Left ventricle myocardium inferior (tissue), 1 donor: Measurements from ENCODE around the gene NDST3. TPM values are rescaled to one million over a fixed set of nuclear protein-coding genes. Genes with fewer than 3 reads are reported as not detected.

ENCODE experiments used
- DNase-seq: peaks from one replicate; pipeline ENCODE4 v3.0.0-alpha.2; 2020
- H3K27ac ChIP-seq: fragments of 200-600 bp; replicated peaks from 2 replicates; pipeline ENCODE4 v1.8.0; 2021
- H3K27me3 ChIP-seq: fragments of 200-600 bp; 2 replicates; pipeline ENCODE4 v1.8.0; 2021; ENCODE audit warnings: low read depth
- H3K36me3 ChIP-seq: fragments of 200-600 bp; 2 replicates; pipeline ENCODE4 v1.8.0; 2021
- H3K4me1 ChIP-seq: fragments of 200-600 bp; 2 replicates; pipeline ENCODE4 v1.8.0; 2021
- H3K4me3 ChIP-seq: fragments of 200-600 bp; 2 replicates; pipeline ENCODE4 v1.8.0; 2021; ENCODE audit warnings: mild to moderate bottlenecking, moderate library complexity
- H3K9me3 ChIP-seq: fragments of 200-600 bp; replicated peaks from 2 replicates; pipeline ENCODE4 v1.8.0; 2021
- CTCF ChIP-seq: fragments of 200-600 bp; IDR thresholded peaks from 2 replicates; pipeline ENCODE4 v1.8.0; 2021; ENCODE audit warnings: antibody characterized with exemption, mild to moderate bottlenecking, borderline replicate concordance
- intact Hi-C: fragments of 100-400 bp; cut with micrococcal nuclease; formaldehyde crosslinking; loops from one replicate; pipeline ENCODE4 v1.11.0; 2022
- total RNA-seq: library from RNA; stranded (reverse); fragmentation: NEBNext Ultra II Directional; extraction: Animal tissue kit (Norgen Biotek cat#: 25700); gene quantifications from one replicate; pipeline ENCODE4 v1.2.1, GENCODE V29; 2021
- donor health status: DM: no; HTN: yes; CAD: no; lungs with severe emphysema.

NDST3 gene
- total RNA-seq, 1 donor from 2014 or later, result not detected

- no peaks in the 10 kb centered on the region for H3K36me3 ChIP-seq
- no peaks in the 10 kb centered on the region for H3K4me1 ChIP-seq
- H3K27me3 ChIP-seq, result no peaks in the 10 kb centered on the region
- intact Hi-C loops, result no loop called here
- no peak overlapping the region for H3K4me3 ChIP-seq
- no peak overlapping the region for H3K27ac ChIP-seq
- DNase-seq, result no peak
- TF ChIP-seq CTCF, result no peak
- peaks cover 13% of the 10 kb centered on the region for H3K9me3 ChIP-seq
Observed at GRCh38 chr4:118154649-118155048, 120.4 kb downstream of the NDST3 start.

- no peak for TF ChIP-seq CTCF
- intact Hi-C loops, result no loop called here
- Histone ChIP-seq H3K36me3 (no peaks in the 10 kb centered on the region), H3K27me3 (no peaks in the 10 kb centered on the region), H3K4me1 (no peaks in the 10 kb centered on the region), H3K9me3 (peaks cover 22% of the 10 kb centered on the region), H3K4me3 (no peak overlapping the region), H3K27ac (no peak overlapping the region)
- DNase-seq, result no peak
Observed at GRCh38 chr4:118155516-118155915, 121.2 kb downstream of the NDST3 start.

- no peak for TF ChIP-seq CTCF
- no peak overlapping the region for H3K4me3 ChIP-seq
- no peak for DNase-seq
- no peak overlapping the region for H3K27ac ChIP-seq
- peaks cover 34% of the 10 kb centered on the region for H3K9me3 ChIP-seq
- intact Hi-C loops, result no loop called here
- H3K4me1 ChIP-seq, result no peaks in the 10 kb centered on the region
- H3K27me3 ChIP-seq, result no peaks in the 10 kb centered on the region
- no peaks in the 10 kb centered on the region for H3K36me3 ChIP-seq
Observed at GRCh38 chr4:118158763-118159375, 124.6 kb downstream of the NDST3 start.

GRCh38 chr4:118167306-118167705, 133.0 kb downstream of the NDST3 start:
- TF ChIP-seq CTCF, result no peak
- Histone ChIP-seq H3K4me3 (no peak overlapping the region), H3K36me3 (no peaks in the 10 kb centered on the region), H3K9me3 (peaks cover 29% of the 10 kb centered on the region), H3K4me1 (no peaks in the 10 kb centered on the region), H3K27ac (no peak overlapping the region), H3K27me3 (no peaks in the 10 kb centered on the region)
- DNase-seq, result no peak
- intact Hi-C loops, result no loop called here

- no peak for DNase-seq
Observed at GRCh38 chr4:118171381-118171780, 137.1 kb downstream of the NDST3 start.

More at GRCh38 chr4:118171381-118171780, 137.1 kb downstream of the NDST3 start:
- no peak overlapping the region for H3K27ac ChIP-seq
- intact Hi-C loops, result no loop called here
- H3K36me3 ChIP-seq, result no peaks in the 10 kb centered on the region
- peaks cover 18% of the 10 kb centered on the region for H3K9me3 ChIP-seq
- H3K4me3 ChIP-seq, result no peak overlapping the region
- no peak for TF ChIP-seq CTCF
- no peaks in the 10 kb centered on the region for H3K27me3 ChIP-seq
- no peaks in the 10 kb centered on the region for H3K4me1 ChIP-seq
